GM19240 (cell line): ENCODE data around the gene MORN5.
"Not testable (repeated sequence)": the region's sequence is repeated elsewhere in the genome, so short reads cannot be mapped to it uniquely, and the experiment has no call there.

ENCODE experiments used
- DNase-seq: peaks from one replicate; pipeline ENCODE4 v3.0.0; 2011; ENCODE audit warnings: low spot score; ENCODE audit not compliant: insufficient read length

The MORN5 gene

GRCh38 chr9:122159026-122159924 lies at the start of gene MORN5, which contains the start of gene NDUFA8:
TSS of gene MORN5 (plus strand) at chr9:122159908. CDS start at chr9:122159973, 65 bp downstream.
TSS of gene NDUFA8 (minus strand) at chr9:122159779. CDS start at chr9:122159677, 102 bp downstream.
- DNase-seq: peak; percentile 99

GRCh38 chr9:122110100-122110833 lies 49.4 kb upstream of the MORN5 start:
- DNase-seq: no peak

- DNase-seq: no peak
Measured at GRCh38 chr9:122111413-122112085, 48.2 kb upstream of the MORN5 start.

GRCh38 chr9:122112238-122112637 lies 47.5 kb upstream of the MORN5 start:
- DNase-seq: no peak

- no peak for DNase-seq
Measured at GRCh38 chr9:122113574-122113973, 46.1 kb upstream of the MORN5 start.

GRCh38 chr9:122115176-122116035 lies 44.3 kb upstream of the MORN5 start:
- no peak for DNase-seq

- DNase-seq: no peak
Measured at GRCh38 chr9:122116040-122116439, 43.7 kb upstream of the MORN5 start.

GRCh38 chr9:122116448-122117173 lies 43.1 kb upstream of the MORN5 start:
- no peak for DNase-seq

- not testable (repeated sequence) for DNase-seq
Measured at GRCh38 chr9:122117241-122117640, 42.5 kb upstream of the MORN5 start.

- DNase-seq: no peak
Measured at GRCh38 chr9:122118343-122119165, 41.2 kb upstream of the MORN5 start.

- no peak for DNase-seq
Measured at GRCh38 chr9:122119166-122119521, 40.6 kb upstream of the MORN5 start.

GRCh38 chr9:122119721-122120120 lies 40.0 kb upstream of the MORN5 start:
- DNase-seq: no peak

GRCh38 chr9:122120316-122121071 lies 39.2 kb upstream of the MORN5 start:
- DNase-seq: no peak

GRCh38 chr9:122121391-122121790 lies 38.3 kb upstream of the MORN5 start:
- no peak for DNase-seq

- no peak for DNase-seq
Measured at GRCh38 chr9:122121931-122122330, 37.8 kb upstream of the MORN5 start.

- DNase-seq: no peak
Measured at GRCh38 chr9:122122468-122122867, 37.2 kb upstream of the MORN5 start.

GRCh38 chr9:122122903-122123632 lies 36.6 kb upstream of the MORN5 start:
- peak; percentile 77 for DNase-seq

GRCh38 chr9:122124048-122124447 lies 35.7 kb upstream of the MORN5 start:
- no peak for DNase-seq
